H9 (cell line): Measurements from ENCODE around the gene PIGM. TPM values are rescaled to one million over a fixed set of nuclear protein-coding genes. Genes with fewer than 3 reads are reported as not detected.

Experiments used
- DNase-seq: peaks from one replicate; pipeline ENCODE4 v3.0.0-alpha.2; 2017
- H2AFZ ChIP-seq: one replicate; pipeline ENCODE4 v1.6.1; 2013; ENCODE audit warnings: mild to moderate bottlenecking, low read length, control low read depth, moderate library complexity
- H2AK5ac ChIP-seq: 2 replicates; pipeline ENCODE4 v1.6.1; 2013; ENCODE audit warnings: low read length, control low read depth, mixed read lengths; ENCODE audit not compliant: insufficient read length
- H2BK120ac ChIP-seq: one replicate; pipeline ENCODE4 v1.6.1; 2013; ENCODE audit warnings: low read depth, mild to moderate bottlenecking, low read length, control low read depth, inconsistent platforms; ENCODE audit not compliant: poor library complexity, severe bottlenecking
- H2BK12ac ChIP-seq: 2 replicates; pipeline ENCODE4 v1.6.1; 2013; ENCODE audit warnings: low read length, control low read depth, mixed read lengths, low read depth; ENCODE audit not compliant: insufficient read length
- H2BK15ac ChIP-seq: 2 replicates; pipeline ENCODE4 v1.6.1; 2013; ENCODE audit warnings: low read depth, low read length, control low read depth
- H2BK20ac ChIP-seq: one replicate; pipeline ENCODE4 v1.6.1; 2013; ENCODE audit warnings: low read depth, mild to moderate bottlenecking, low read length, control low read depth, inconsistent platforms; ENCODE audit not compliant: poor library complexity, severe bottlenecking
- H2BK5ac ChIP-seq: 2 replicates; pipeline ENCODE4 v1.6.1; 2013; ENCODE audit warnings: low read length, control low read depth, mixed read lengths; ENCODE audit not compliant: insufficient read length
- H3K14ac ChIP-seq: 2 replicates; pipeline ENCODE4 v1.6.1; 2013; ENCODE audit warnings: low read length, control low read depth; ENCODE audit not compliant: insufficient read depth
- H3K18ac ChIP-seq: 2 replicates; pipeline ENCODE4 v1.6.1; 2013; ENCODE audit warnings: low read depth, mild to moderate bottlenecking, mixed read lengths, low read length, control low read depth; ENCODE audit not compliant: insufficient read length
- H3K23ac ChIP-seq: 2 replicates; pipeline ENCODE4 v1.6.1; 2013; ENCODE audit warnings: low read length, control low read depth, mixed read lengths, low read depth; ENCODE audit not compliant: insufficient read length
- H3K23me2 ChIP-seq: 2 replicates; pipeline ENCODE4 v1.6.1; 2013; ENCODE audit warnings: low read depth, mild to moderate bottlenecking, mixed read lengths, low read length, control low read depth; ENCODE audit not compliant: insufficient read length, poor library complexity, severe bottlenecking
- H3K27ac ChIP-seq: 2 replicates; pipeline ENCODE4 v1.5.1; 2013; ENCODE audit warnings: low read length, control low read depth, mixed read lengths, low read depth; ENCODE audit not compliant: insufficient read length
- H3K27me3 ChIP-seq: 2 replicates; pipeline ENCODE4 v1.6.1; 2013; ENCODE audit warnings: low read length, control low read depth, inconsistent platforms; ENCODE audit not compliant: insufficient read depth
- H3K4ac ChIP-seq: 2 replicates; pipeline ENCODE4 v1.6.1; 2013; ENCODE audit warnings: low read depth, mild to moderate bottlenecking, control low read depth, inconsistent platforms, low read length, moderate library complexity
- H3K4me1 ChIP-seq: 2 replicates; pipeline ENCODE4 v1.6.1; 2013; ENCODE audit warnings: low read length, control low read depth, inconsistent platforms; ENCODE audit not compliant: insufficient read depth
- H3K4me2 ChIP-seq: 2 replicates; pipeline ENCODE4 v1.6.1; 2013; ENCODE audit warnings: low read length, control low read depth, mixed read lengths; ENCODE audit not compliant: insufficient read length, insufficient read depth
- H3K56ac ChIP-seq: 2 replicates; pipeline ENCODE4 v1.6.1; 2013; ENCODE audit warnings: low read depth, mild to moderate bottlenecking, mixed read lengths, low read length, control low read depth; ENCODE audit not compliant: insufficient read length
- H3K79me1 ChIP-seq: 2 replicates; pipeline ENCODE4 v1.6.1; 2013; ENCODE audit warnings: low read depth, mild to moderate bottlenecking, moderate library complexity, low read length, control low read depth, inconsistent platforms; ENCODE audit not compliant: insufficient read depth, poor library complexity, severe bottlenecking
- H3K79me2 ChIP-seq: 2 replicates; pipeline ENCODE4 v1.6.1; 2013; ENCODE audit warnings: low read length, control low read depth, inconsistent platforms; ENCODE audit not compliant: insufficient read depth
- H3K9ac ChIP-seq: 2 replicates; pipeline ENCODE4 v1.6.1; 2013; ENCODE audit warnings: low read length, control low read depth, mixed read lengths; ENCODE audit not compliant: insufficient read length; ENCODE audit errors: extremely low read depth
- H3K9me3 ChIP-seq: one replicate; pipeline ENCODE4 v1.6.1; 2013; ENCODE audit warnings: low read depth, low read length, inconsistent platforms; ENCODE audit not compliant: control insufficient read depth
- H3T11ph ChIP-seq: one replicate; pipeline ENCODE4 v1.6.1; 2013; ENCODE audit warnings: mild to moderate bottlenecking, low read length, control low read depth, inconsistent platforms
- H4K20me1 ChIP-seq: one replicate; pipeline ENCODE4 v1.6.1; 2013; ENCODE audit not compliant: control insufficient read depth, insufficient read length, insufficient read depth
- H4K5ac ChIP-seq: 2 replicates; pipeline ENCODE4 v1.6.1; 2013; ENCODE audit warnings: low read depth, mild to moderate bottlenecking, mixed read lengths, low read length, control low read depth; ENCODE audit not compliant: insufficient read length
- H4K8ac ChIP-seq: replicated peaks from 2 replicates; pipeline ENCODE4 v1.6.1; 2013; ENCODE audit warnings: low read length, control low read depth, mixed read lengths, low read depth; ENCODE audit not compliant: insufficient read length
- H4K91ac ChIP-seq: 2 replicates; pipeline ENCODE4 v1.6.1; 2013; ENCODE audit warnings: low read depth, mild to moderate bottlenecking, moderate library complexity, mixed read lengths, low read length, control low read depth; ENCODE audit not compliant: insufficient read length
- H3K27ac Mint-ChIP-seq, 3 experiments: 2 replicates in 2 of 3; 3 replicates in 1 of 3; pipeline ENCODE4 v1.8.0; 2020 to 2021; ENCODE audit warnings: mixed read lengths in 3 of 3, mild to moderate bottlenecking in 1 of 3, moderate library complexity in 1 of 3
- H3K27me3 Mint-ChIP-seq: 2 replicates; pipeline ENCODE4 v1.8.0; 2021; ENCODE audit warnings: low read depth, mild to moderate bottlenecking, moderate library complexity, mixed read lengths
- H3K36me3 Mint-ChIP-seq, 3 experiments: 2 replicates in 2 of 3; 3 replicates in 1 of 3; pipeline ENCODE4 v1.8.0; 2020 to 2021; ENCODE audit warnings: low read depth in 3 of 3, mixed read lengths in 3 of 3; ENCODE audit not compliant: insufficient read depth in 1 of 3
- H3K4me1 Mint-ChIP-seq, 2 experiments: 2 replicates each; pipeline ENCODE4 v1.8.0; 2020; ENCODE audit warnings: mixed read lengths in 2 of 2
- H3K4me3 Mint-ChIP-seq, 2 experiments: 2 replicates in 1 of 2; 3 replicates in 1 of 2; pipeline ENCODE4 v1.8.0; 2020 to 2021; ENCODE audit warnings: mild to moderate bottlenecking in 2 of 2, mixed read lengths in 2 of 2, moderate library complexity in 1 of 2
- H3K9me3 Mint-ChIP-seq, 2 experiments: 2 replicates in 1 of 2; 3 replicates in 1 of 2; pipeline ENCODE4 v1.8.0; 2020; ENCODE audit warnings: mild to moderate bottlenecking in 2 of 2, mixed read lengths in 2 of 2, moderate library complexity in 1 of 2
- WGBS: extraction: QIAGEN DNeasy Blood & Tissue Kit; methylation state at CpG from one replicate; pipeline ENCODE4 v1.1.7; 2013; ENCODE audit warnings: missing lambda C conversion rate, low lambda C conversion rate, mixed read lengths; ENCODE audit not compliant: insufficient read length; ENCODE audit errors: extremely low coverage; 5-methylcytosine and 5-hydroxymethylcytosine counted together
- total RNA-seq: library from RNA; stranded (reverse); gene quantifications from 2 replicates; pipeline ENCODE4 v1.2.1, GENCODE V29; 2021
- TF ChIP-seq, protein P1 (sequence below): fragments of 200-600 bp; sonication (generic); conservative IDR thresholded peaks from 3 replicates; pipeline ENCODE4 v1.8.0; 2021; ENCODE audit warnings: antibody characterized with exemption, mild to moderate bottlenecking

Gene PIGM
- total RNA-seq, 1 experiment from 2014 or later: 5.9 TPM

DNA sequence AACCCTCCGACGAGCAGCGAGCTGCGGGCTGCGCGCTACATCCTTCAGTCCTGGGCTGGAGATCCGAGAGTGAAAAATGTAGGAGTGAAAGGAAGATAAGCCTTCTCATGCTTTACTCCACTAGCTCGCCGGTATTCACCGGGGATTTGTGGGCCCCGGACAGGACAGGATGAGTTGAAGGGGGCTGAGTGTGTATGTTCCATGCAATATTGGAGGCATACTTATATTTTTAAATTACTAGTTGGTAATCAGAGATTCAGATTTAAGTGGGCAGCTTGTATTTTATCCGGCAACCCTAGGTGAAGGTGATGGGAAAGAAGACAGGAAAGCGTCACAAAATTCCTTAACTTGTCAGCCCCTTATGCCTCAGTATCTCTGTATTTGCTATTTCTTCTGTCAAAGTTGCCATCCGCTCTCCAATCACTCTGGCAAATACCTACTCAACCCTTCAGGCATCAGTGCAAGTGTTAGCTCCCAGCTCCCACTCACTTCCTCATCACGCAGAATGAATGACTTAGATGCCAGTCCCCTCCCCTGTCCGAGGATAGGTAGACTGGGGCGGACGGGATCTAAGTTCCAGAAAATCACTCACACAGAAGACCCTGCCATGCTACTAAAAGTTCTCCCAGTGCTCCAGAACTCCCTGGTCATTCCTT lies 503 bp upstream of the PIGM start:
- no peak overlapping the region for H3K4ac ChIP-seq

More for the DNA sequence above, 503 bp upstream of the PIGM start:
- Histone ChIP-seq H3K79me1 (no peaks in the 10 kb centered on the region), H3K79me2 (peaks cover 4% of the 10 kb centered on the region; the same call in 1 of the 2 replicates), H2BK12ac (no peak overlapping the region), H3K4me2 (peak overlapping the region; percentile 82), H4K91ac (no peak overlapping the region), H2AFZ (no peak overlapping the region), H3K56ac (no peak overlapping the region), H3K14ac (no peak overlapping the region), H2BK120ac (no peak overlapping the region), H2BK20ac (no peak overlapping the region), H3K9ac (peak overlapping the region; percentile 49), H4K20me1 (no peaks in the 10 kb centered on the region), H3K27ac (no peak overlapping the region), H2AK5ac (no peak overlapping the region), H3K27me3 (no peaks in the 10 kb centered on the region; the same call in 1 of the 2 replicates), H3K23me2 (peaks cover 9% of the 10 kb centered on the region), H3K4me1 (no peaks in the 10 kb centered on the region), H3K9me3 (no peaks in the 10 kb centered on the region), H4K5ac (no peak overlapping the region), H3K18ac (no peak overlapping the region), H2BK15ac (no peak overlapping the region), H4K8ac (no peak overlapping the region), H2BK5ac (no peak overlapping the region), H3T11ph (no peak overlapping the region), H3K23ac (no peak overlapping the region)
- DNase-seq: no peak
- Mint-ChIP-seq H3K4me3 (peak overlapping the region; percentile 92 to 94), H3K36me3 (0 out of 7 replicates have a peak, but pooled peaks cover 0 to 3% (median 0%) of the 10 kb centered on the region in 3 experiments), H3K9me3 (no peaks in the 10 kb centered on the region), H3K27ac (peak overlapping the region in 2 of 3 experiments; percentile 57 to 69; a peak in 3 of 7 replicates), H3K27me3 (peaks cover 6% of the 10 kb centered on the region; the same call in 1 of the 2 replicates), H3K4me1 (peaks cover 23 to 27% of the 10 kb centered on the region in 2 experiments)
- TF ChIP-seq, protein P1, sequence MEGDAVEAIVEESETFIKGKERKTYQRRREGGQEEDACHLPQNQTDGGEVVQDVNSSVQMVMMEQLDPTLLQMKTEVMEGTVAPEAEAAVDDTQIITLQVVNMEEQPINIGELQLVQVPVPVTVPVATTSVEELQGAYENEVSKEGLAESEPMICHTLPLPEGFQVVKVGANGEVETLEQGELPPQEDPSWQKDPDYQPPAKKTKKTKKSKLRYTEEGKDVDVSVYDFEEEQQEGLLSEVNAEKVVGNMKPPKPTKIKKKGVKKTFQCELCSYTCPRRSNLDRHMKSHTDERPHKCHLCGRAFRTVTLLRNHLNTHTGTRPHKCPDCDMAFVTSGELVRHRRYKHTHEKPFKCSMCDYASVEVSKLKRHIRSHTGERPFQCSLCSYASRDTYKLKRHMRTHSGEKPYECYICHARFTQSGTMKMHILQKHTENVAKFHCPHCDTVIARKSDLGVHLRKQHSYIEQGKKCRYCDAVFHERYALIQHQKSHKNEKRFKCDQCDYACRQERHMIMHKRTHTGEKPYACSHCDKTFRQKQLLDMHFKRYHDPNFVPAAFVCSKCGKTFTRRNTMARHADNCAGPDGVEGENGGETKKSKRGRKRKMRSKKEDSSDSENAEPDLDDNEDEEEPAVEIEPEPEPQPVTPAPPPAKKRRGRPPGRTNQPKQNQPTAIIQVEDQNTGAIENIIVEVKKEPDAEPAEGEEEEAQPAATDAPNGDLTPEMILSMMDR: no peak
- no CpG with 5 or more reads among the region's 18 CpGs for WGBS
